Fibroblast of the conjunctiva (primary cell): ENCODE measurements around the gene APMAP.
"Not testable (repeated sequence)": the region's sequence is repeated elsewhere in the genome, so short reads cannot be mapped to it uniquely, and the experiment has no call there.

Experiments used
- DNase-seq: peaks from one replicate; pipeline ENCODE4 v3.0.0-alpha.2; 2010; ENCODE audit warnings: low read depth

The APMAP gene

DNA sequence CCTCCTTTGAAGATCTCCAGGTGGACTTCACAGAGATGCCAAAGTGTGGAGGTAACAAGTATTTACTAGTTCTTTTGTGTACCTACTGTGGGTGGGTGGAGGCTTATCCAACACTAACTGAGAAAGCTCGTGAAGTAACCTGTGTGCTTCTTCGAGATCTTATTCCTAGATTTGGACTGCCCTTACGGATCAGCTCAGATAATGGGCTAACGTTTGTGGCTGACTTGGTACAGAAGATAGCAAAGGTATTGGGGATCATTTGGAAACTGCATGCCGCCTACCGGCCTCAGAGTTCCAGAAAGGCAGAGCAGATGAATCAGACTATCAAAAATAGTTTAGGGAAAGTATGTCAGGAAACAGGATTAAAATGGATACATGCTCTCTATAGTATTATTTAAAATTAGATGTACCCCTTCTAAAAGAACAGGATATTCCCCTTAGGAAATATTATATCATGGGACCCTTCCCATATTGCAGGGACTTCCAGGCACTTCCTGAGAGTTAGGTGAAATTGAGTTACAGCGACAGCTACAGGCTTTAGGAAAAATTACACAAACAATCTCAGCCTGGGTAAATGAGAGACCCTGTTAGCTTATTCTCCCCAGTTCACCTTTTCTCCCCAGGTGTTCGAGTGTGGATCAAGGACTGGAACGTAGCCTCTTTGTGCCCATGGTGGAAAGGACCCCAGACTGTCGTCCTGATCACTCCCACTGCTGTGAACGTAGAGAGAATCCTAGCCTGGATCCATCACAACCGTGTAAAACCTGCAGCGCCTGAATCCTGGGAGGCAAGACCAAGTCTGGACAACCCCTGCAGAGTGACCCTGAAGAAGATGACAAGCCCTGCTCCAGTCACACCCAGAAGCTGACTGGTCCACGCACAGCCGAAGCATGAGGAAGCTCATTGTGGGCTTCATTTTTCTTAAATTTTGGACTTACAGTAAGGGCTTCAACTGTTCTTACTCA lies 61.5 kb downstream of the APMAP start:
- not testable (repeated sequence) for DNase-seq

DNA sequence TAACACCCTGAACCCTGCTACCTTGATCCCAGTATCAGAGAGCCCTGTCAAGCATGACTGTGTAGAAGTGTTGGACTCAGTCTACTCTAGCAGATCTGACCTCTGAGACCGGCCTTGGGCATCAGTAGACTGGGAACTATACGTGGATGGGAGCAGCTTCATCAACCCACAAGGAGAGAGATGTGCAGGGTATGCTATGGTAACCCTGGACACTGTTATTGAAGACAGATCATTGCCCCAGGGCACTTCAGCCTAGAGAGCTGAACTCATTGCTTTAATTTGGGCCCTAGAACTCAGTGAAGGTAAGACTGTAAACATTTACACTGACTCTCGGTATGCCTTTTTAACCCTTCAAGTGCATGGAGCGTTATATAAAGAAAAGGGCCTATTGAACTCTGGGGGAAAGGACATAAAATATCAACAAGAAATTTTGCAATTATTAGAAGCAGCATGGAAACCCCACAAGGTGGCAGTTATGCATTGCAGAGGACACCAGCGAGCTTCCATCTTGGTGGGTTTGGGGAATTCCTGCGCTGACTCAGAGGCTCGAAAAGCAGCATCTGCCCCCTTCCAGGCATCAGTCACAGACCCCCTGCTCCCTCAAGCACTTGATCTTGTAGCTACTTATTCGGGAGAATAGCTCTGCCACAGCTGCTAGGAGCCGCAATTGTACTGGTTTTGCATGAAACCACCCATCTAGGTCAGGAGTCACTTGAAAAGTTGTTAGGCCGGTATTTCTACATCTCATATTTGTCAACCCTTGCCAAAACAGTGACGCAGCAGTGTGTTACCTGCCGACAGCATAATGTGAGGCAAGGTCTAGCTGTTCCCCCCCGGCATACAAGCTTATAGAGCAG lies 62.5 kb downstream of the APMAP start:
- not testable (repeated sequence) for DNase-seq

DNA sequence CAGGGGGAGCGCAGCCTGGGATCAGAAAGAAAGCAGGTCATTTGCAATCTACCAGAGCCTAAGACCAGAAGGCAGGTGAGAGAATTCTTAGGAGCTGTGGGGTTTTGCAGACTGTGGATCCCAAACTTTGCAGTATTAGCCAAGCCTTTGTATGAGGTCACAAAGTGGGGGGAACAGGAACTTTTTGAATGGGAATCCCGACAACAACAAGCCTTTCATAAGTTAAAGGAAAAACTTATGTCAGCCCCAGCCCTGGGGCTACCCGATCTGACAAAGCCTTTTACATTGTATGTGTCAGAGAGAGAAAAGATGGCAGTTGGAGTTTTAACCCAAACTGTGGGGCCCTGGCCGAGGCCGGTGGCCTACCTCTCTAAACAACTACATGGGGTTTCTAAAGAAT lies 63.3 kb downstream of the APMAP start:
- DNase-seq = not testable (repeated sequence)

DNA sequence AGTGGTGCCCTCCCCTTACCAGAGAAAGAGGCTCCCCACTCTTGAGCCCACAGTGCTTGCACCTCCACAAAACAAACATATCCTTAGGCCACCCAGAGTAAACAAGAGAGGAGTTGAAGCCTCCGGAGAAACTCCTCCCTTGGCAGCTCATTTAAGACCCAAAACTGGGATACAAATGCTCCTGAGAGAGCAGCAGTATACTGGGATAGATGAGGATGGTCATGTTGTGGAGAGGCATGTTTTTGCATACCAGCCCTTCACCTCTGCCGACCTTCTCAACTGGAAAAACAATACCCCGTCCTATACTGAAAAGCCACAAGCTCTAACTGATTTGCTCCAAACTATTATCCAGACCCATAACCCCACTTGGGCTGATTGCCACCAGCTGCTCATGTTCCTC lies 71.8 kb downstream of the APMAP start:
- not testable (repeated sequence) for DNase-seq

DNA sequence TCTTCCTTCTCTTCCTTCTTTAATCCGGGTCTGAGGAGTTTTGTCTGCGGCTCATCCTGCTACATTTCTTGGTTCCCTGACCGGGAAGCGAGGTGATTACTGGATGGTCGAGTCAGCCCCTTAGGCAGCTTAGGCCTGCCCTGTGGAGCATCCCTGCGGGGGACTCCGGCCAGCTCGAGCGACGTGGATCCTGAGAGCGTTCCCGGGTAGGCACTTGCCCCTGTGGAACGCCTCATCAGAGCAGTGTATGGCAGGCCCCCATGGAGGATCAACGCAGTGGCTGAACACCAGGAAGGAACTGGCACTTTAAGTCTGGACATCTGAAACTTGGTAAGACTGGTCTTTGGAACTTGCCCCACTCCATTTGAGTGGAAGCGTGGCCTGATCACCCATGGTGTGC lies 72.9 kb downstream of the APMAP start:
- not testable (repeated sequence) for DNase-seq

DNA sequence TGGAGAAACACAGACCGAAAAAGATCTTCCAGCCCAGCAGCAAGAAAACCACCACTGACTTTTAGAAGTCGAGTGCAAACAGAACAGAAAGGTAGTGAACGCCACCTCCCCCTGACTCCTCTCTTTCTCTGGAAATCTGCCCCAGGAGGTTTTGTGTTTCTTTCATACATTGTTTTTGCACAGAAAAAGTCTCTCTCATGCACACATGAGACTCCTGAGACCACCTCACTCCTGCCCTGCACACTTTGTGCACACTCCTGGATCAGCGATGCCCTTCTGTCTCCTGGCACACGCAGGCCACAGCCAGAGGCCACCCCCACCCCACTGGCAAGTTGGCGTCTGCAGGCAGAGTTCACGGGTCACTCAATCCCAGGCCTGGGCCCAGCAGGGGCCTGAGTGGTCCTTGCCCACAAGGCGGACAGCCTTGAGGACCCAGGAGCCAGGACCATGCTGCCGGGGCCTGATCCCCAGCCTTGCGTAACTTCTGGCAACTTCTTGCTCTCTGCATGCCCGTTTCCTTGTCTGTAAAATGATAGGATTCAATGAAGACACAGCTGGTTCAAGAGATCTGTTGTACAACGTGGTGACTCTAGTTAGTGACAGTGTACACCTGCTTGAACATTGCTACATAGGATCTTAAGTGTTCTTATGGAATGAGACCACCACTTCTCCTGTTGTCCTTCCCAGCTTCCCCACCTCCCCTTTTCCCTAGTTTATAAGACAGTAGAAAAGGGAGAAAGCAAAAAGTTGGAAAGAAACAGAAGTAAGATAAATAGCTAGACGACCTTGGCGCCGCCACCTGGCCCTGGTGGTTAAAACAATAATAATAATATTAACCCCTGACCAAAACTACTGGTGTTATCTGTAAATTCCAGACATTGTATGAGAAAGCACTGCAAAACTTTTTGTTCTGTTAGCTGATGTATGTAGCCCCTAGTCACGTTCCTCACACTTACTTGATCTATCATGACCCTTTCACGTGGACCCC lies 73.7 kb downstream of the APMAP start:
- DNase-seq = no peak

GRCh38 chr20:24917797-24918578 lies 74.6 kb downstream of the APMAP start:
- peak; percentile 27 for DNase-seq

DNA sequence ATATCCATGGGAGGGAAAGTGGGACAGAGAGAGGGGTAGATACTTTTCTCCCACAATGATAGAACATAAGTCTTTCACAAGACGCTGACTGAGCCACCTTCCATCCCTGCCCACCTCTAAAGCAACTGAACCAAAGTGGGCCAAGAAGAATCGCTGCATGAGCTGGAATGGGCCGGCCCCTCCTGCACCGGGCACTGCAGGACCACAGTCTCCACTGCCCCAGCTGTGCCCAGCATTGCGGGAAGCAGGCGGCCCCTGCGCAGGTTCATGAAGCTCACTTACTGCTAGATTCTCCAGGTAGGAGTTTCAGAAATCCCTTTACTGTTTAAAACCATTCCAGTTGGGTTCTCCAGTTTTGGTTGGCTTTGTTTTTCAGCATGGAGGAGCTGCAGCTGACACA lies 75.5 kb downstream of the APMAP start:
- no peak for DNase-seq

DNA sequence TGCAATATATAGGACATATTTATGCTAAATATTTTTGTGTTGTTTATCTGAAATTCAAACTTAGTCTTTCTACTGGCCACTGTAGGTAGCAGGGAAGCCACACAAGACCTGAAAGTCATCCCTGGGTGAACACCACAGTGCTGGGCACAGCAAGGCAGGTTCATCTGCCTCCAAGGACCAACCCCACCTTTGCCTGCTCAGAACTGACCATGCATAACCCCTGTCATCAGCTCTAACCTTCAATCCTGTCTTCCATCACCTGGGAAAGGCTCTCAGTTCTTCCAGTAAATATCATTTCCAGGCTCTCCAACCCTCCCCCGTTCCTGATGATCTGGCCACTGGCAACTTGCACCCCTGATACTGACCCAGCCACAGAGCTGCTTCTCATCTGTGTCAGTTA lies 76.1 kb downstream of the APMAP start:
- no peak for DNase-seq

- no peak for DNase-seq
Observed at GRCh38 chr20:24915892-24916291, 76.7 kb downstream of the APMAP start.

DNA sequence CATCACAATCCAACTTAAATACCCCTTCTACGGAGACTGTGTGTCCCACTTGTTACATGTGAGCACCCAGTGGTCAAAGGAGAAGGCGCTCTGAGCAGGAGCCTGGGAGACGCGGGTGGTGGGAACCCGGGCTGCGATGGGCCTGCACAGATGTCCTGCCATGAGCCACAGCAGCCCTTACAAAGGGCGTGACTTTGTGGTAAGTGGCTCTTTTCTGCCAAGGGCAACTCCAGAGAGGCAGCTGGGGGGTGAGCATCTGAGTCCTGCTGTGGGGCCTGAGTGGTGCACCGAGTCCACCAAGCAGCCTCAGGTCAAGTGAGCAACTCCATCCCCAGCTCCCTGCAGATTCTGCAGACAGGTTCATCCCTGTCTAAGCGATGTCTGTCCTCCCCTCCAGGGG lies 77.1 kb downstream of the APMAP start:
- DNase-seq = no peak

GRCh38 chr20:24914388-24915241 lies 77.9 kb downstream of the APMAP start:
- DNase-seq = no peak

DNA sequence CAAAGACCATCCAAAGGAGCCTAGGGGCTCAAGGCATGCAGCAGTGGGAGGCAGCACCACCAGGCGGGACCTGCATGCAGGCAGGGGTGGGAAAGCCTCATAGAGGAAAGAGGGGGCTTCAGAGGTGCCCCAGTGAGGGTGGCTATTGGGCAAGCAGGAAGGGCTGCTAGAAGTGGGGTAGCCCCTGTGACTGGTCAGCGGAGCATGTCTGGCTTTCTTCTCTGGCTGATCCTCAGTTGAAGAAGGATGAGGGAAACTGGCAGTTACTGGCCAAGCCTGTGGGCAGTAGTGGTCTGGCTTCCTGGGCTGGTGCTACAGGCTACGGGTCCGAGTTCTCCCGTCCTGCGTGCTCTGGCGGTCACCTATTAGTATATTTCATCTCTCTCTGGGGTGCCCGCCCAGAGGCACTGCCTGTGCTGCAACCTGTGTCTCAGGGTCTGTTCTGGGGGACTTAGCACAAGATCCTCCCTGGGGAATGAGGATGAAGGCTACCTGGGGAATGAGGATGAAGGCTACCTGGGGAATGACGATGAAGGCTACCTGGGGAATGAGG lies 79.4 kb downstream of the APMAP start:
- DNase-seq = no peak
